ENCODE data around the gene TMEM178B. TPM values are rescaled to one million over a fixed set of nuclear protein-coding genes. Genes with fewer than 3 reads are reported as not detected.

The TMEM178B gene
- total and polyA plus RNA-seq, 9 of the 15 experiments (the other 6 are each of a cell fraction or from before 2014, with no cell fraction given): under 0.01 to 0.03 (median 0.01) TPM; not detected in 5

- TF ChIP-seq, protein P1, sequence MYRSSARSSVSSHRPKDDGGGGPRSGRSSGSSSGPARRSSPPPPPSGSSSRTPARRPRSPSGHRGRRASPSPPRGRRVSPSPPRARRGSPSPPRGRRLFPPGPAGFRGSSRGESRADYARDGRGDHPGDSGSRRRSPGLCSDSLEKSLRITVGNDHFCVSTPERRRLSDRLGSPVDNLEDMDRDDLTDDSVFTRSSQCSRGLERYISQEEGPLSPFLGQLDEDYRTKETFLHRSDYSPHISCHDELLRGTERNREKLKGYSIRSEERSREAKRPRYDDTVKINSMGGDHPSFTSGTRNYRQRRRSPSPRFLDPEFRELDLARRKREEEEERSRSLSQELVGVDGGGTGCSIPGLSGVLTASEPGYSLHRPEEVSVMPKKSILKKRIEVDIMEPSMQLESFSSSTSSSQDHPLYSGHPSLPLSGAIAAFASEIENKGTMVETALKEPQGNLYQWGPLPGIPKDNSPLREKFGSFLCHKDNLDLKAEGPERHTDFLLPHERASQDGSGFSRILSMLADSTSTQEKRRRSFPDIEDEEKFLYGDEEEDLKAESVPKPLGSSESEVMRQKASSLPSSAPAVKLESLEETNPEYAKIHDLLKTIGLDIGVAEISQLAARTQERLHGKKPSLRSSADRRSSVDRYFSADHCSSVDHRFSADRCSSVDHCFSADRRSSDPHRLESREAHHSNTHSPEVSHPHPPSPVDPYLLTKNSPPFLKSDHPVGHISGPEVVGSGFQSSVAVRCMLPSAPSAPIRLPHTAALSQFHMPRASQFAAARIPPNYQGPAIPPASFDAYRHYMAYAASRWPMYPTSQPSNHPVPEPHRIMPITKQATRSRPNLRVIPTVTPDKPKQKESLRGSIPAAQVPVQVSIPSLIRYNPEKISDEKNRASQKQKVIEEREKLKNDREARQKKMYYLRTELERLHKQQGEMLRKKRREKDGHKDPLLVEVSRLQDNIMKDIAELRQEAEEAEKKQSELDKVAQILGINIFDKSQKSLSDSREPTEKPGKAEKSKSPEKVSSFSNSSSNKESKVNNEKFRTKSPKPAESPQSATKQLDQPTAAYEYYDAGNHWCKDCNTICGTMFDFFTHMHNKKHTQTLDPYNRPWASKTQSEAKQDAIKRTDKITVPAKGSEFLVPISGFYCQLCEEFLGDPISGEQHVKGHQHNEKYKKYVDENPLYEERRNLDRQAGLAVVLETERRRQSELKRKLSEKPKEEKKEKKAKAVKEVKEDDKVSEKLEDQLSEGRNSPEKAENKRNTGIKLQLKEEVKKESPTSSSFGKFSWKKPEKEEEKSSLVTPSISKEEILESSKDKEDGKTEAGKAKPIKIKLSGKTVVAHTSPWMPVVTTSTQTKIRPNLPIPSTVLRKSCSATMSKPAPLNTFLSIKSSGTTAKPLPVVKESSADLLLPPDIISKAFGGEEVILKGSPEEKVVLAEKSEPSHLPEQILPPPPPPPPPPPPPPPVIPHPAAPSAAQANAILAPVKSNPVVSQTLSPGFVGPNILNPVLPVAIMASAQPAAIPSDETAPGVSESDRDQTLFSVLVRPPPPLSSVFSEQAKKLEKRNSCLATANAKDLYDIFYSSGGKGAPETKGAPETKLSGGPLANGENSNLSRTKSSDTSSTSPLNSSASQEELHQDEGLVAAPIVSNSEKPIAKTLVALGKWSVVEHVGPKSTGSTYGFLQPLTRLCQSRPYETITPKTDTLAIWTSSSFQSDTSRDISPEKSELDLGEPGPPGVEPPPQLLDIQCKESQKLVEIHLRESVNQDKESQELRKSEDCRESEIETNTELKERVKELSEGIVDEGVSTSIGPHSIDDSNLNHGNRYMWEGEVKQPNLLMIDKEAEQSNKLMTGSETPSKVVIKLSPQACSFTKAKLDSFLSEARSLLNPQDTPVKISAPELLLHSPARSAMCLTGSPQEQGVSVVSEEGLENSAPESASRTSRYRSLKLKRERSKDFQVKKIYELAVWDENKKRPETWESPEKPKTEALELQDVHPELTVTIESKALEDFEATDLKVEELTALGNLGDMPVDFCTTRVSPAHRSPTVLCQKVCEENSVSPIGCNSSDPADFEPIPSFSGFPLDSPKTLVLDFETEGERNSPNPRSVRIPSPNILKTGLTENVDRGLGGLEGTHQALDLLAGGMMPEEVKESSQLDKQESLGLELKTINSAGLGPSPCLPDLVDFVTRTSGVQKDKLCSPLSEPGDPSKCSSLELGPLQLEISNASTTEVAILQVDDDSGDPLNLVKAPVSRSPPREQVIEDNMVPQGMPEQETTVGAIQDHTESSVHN (IDR thresholded peaks at IDR 0.05; ENCODE audit: borderline replicate concordance in 1 of 2, low read depth in 1 of 2): no peak
- 0 out of 2 replicates have a peak, but pooled peaks have one; percentile 30 for TF ChIP-seq MAFF (IDR thresholded peaks at IDR 0.05; ENCODE audit: low read length)
- TF ChIP-seq STAG1 (CRISPR knock-in tag; IDR thresholded peaks at IDR 0.05; ENCODE audit: borderline replicate concordance): no peak; the same call in 1 of the 2 replicates
- peak; percentile 63; the same call in 1 of the 2 replicates for TF ChIP-seq C11orf30 (IDR thresholded peaks at IDR 0.05; ENCODE audit: low read depth)
- no peak for TF ChIP-seq E2F1 (CRISPR knock-in tag; IDR thresholded peaks at IDR 0.05)
- TF ChIP-seq STAT5A (IDR thresholded peaks at IDR 0.05; ENCODE audit: borderline replicate concordance, low read length): no peak
- TF ChIP-seq, protein P2, sequence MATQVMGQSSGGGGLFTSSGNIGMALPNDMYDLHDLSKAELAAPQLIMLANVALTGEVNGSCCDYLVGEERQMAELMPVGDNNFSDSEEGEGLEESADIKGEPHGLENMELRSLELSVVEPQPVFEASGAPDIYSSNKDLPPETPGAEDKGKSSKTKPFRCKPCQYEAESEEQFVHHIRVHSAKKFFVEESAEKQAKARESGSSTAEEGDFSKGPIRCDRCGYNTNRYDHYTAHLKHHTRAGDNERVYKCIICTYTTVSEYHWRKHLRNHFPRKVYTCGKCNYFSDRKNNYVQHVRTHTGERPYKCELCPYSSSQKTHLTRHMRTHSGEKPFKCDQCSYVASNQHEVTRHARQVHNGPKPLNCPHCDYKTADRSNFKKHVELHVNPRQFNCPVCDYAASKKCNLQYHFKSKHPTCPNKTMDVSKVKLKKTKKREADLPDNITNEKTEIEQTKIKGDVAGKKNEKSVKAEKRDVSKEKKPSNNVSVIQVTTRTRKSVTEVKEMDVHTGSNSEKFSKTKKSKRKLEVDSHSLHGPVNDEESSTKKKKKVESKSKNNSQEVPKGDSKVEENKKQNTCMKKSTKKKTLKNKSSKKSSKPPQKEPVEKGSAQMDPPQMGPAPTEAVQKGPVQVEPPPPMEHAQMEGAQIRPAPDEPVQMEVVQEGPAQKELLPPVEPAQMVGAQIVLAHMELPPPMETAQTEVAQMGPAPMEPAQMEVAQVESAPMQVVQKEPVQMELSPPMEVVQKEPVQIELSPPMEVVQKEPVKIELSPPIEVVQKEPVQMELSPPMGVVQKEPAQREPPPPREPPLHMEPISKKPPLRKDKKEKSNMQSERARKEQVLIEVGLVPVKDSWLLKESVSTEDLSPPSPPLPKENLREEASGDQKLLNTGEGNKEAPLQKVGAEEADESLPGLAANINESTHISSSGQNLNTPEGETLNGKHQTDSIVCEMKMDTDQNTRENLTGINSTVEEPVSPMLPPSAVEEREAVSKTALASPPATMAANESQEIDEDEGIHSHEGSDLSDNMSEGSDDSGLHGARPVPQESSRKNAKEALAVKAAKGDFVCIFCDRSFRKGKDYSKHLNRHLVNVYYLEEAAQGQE (IDR thresholded peaks at IDR 0.05; ENCODE audit: borderline replicate concordance): peak; percentile 28; the same call in 1 of the 2 replicates
- TF ChIP-seq, protein P2 (CRISPR knock-in tag; IDR thresholded peaks at IDR 0.05; ENCODE audit: low read depth): no peak
- no peak for TF ChIP-seq U2AF1 (optimal IDR thresholded peaks at IDR 0.05; ENCODE audit: low read depth, low read length)
Measured at GRCh38 chr7:141231018-141231792, 157.3 kb downstream of the TMEM178B start (continued).
